ENCODE results near the gene GGCX.
"Not testable (repeated sequence)": the region's sequence is repeated elsewhere in the genome, so short reads cannot be mapped to it uniquely, and the experiment has no call there.

- TF ChIP-seq CTCF (IDR thresholded peaks at IDR 0.05; ENCODE audit: low read length); EZH2 (IDR thresholded peaks at IDR 0.05; ENCODE audit: borderline replicate concordance, low read length): not testable (repeated sequence)
Measured at GRCh38 chr2:85560403-85560726, 928 bp downstream of the GGCX start.
